GM23248 (cell line): Measurements from ENCODE around the gene PAXX. TPM values are rescaled to one million over a fixed set of nuclear protein-coding genes. Genes with fewer than 3 reads are reported as not detected.

Source experiments
- DNase-seq: peaks from one replicate; pipeline ENCODE4 v3.0.0-alpha.2; 2015
- H2AFZ ChIP-seq: fragments of 200-600 bp; sonication (generic); 2 replicates; pipeline ENCODE4 v1.6.1; 2016; ENCODE audit warnings: antibody characterized with exemption
- H3F3A ChIP-seq: fragments of 200-600 bp; sonication (generic); 2 replicates; pipeline ENCODE4 v1.6.1; 2016; ENCODE audit warnings: mild to moderate bottlenecking, antibody characterized with exemption, mixed run types; ENCODE audit not compliant: insufficient read depth
- H3K27ac ChIP-seq: fragments of 200-600 bp; sonication (generic); 2 replicates; pipeline ENCODE4 v1.5.1; 2016; ENCODE audit warnings: mild to moderate bottlenecking
- H3K27me3 ChIP-seq: fragments of 200-600 bp; sonication (generic); replicated peaks from 2 replicates; pipeline ENCODE4 v1.6.1; 2016; ENCODE audit warnings: mild to moderate bottlenecking; ENCODE audit not compliant: insufficient read depth
- H3K36me3 ChIP-seq: fragments of 200-600 bp; sonication (generic); 2 replicates; pipeline ENCODE4 v1.6.1; 2016; ENCODE audit warnings: low read depth, mild to moderate bottlenecking
- H3K4me1 ChIP-seq: fragments of 200-600 bp; sonication (generic); 2 replicates; pipeline ENCODE4 v1.6.1; 2016; ENCODE audit warnings: mild to moderate bottlenecking; ENCODE audit not compliant: insufficient read depth
- H3K4me2 ChIP-seq: fragments of 200-600 bp; sonication (generic); one replicate; pipeline ENCODE4 v1.6.1; 2016; ENCODE audit warnings: mild to moderate bottlenecking; ENCODE audit not compliant: unreplicated experiment
- H3K4me3 ChIP-seq: fragments of 200-600 bp; sonication (generic); 2 replicates; pipeline ENCODE4 v1.5.1; 2016; ENCODE audit warnings: mild to moderate bottlenecking
- H3K79me2 ChIP-seq: fragments of 200-600 bp; sonication (generic); 2 replicates; pipeline ENCODE4 v1.6.1; 2016; ENCODE audit warnings: mild to moderate bottlenecking; ENCODE audit not compliant: insufficient read depth
- H3K9ac ChIP-seq: fragments of 200-600 bp; sonication (generic); 2 replicates; pipeline ENCODE4 v1.6.1; 2016; ENCODE audit warnings: mild to moderate bottlenecking
- H3K9me2 ChIP-seq: fragments of 200-600 bp; sonication (generic); 2 replicates; pipeline ENCODE4 v1.6.1; 2016; ENCODE audit warnings: mixed run types, mild to moderate bottlenecking, moderate library complexity; ENCODE audit not compliant: insufficient read depth
- H3K9me3 ChIP-seq: fragments of 200-600 bp; sonication (generic); one replicate; pipeline ENCODE4 v1.6.1; 2017; ENCODE audit warnings: low read depth
- H4K20me1 ChIP-seq: fragments of 200-600 bp; sonication (generic); 2 replicates; pipeline ENCODE4 v1.6.0; 2016; ENCODE audit not compliant: insufficient read depth
- EZH2 ChIP-seq: fragments of 200-600 bp; sonication (generic); IDR thresholded peaks from 2 replicates; pipeline ENCODE4 v1.6.1; 2018; ENCODE audit warnings: antibody characterized with exemption, mild to moderate bottlenecking; ENCODE audit not compliant: insufficient read depth, poor library complexity, severe bottlenecking
- EZH2phosphoT487 ChIP-seq: fragments of 200-600 bp; sonication (generic); IDR thresholded peaks from 2 replicates; pipeline ENCODE4 v1.6.1; 2018; ENCODE audit warnings: antibody characterized with exemption, moderate library complexity, mild to moderate bottlenecking, low read depth; ENCODE audit not compliant: insufficient read depth
- WGBS, 2 experiments: methylation state at CpG; one replicate each; pipeline ENCODE4 v1.1.6; 2015 to 2017; ENCODE audit warnings: low lambda C conversion rate in 2 of 2, low coverage in 1 of 2; ENCODE audit errors: missing lambda C conversion rate in 2 of 2; 5-methylcytosine and 5-hydroxymethylcytosine counted together
- in situ Hi-C: fragments of 300-500 bp; cut with MboI; formaldehyde crosslinking; loops from 2 replicates; pipeline ENCODE4 v1.15.0; 2020
- polyA plus RNA-seq: library from polyadenylated mRNA; unstranded; fragments of >200 nt; fragmentation: Nextera tagmentation; extraction: Ambion mirVana; gene quantifications from 2 replicates; pipeline ENCODE4 v1.2.1, GENCODE V29; 2016
- total RNA-seq: library from RNA; depleted of rRNA; stranded (reverse); fragments of >200 nt; shearing (Covaris generic); gene quantifications from 2 replicates; pipeline ENCODE4 v1.2.3, GENCODE V29; 2014

Gene PAXX
- total and polyA plus RNA-seq, 2 experiments from 2014 or later, result 52.2 to 54.5 TPM

DNA sequence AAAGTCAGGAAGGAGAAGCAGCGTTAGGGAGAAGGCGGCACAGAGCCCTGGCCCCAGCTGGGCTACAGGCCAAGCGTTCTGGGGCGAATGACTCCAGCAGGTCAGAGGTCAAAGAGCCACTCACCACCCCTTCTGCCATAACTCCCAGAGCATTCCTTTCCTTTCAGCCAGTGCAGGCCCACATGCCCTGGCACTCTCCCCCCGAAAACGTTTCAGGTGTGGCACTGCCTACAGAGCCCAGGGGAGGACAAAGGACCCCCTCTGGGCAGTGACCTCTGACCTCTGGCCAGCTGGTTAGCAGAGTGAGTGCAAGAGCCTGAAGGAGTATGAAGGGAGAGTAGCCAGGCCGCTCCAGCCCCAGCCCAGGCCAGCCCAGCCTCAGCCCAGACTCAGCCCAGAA, 30.9 kb downstream of the PAXX start:
- H4K20me1 ChIP-seq, result no peaks in the 10 kb centered on the region
- no peaks in the 10 kb centered on the region for H3K9me3 ChIP-seq
- 85 to 86% methylated on average over 7 of the region's 7 CpGs for WGBS, 2 experiments
- no peak overlapping the region for H3K4me2 ChIP-seq
- no peaks in the 10 kb centered on the region for H3K27me3 ChIP-seq
- H2AFZ ChIP-seq, result no peak overlapping the region
- no peaks in the 10 kb centered on the region for H3K79me2 ChIP-seq
- DNase-seq, result no peak
- H3F3A ChIP-seq, result no peaks in the 10 kb centered on the region
- no peak for TF ChIP-seq EZH2phosphoT487
- TF ChIP-seq EZH2, result no peak
- H3K9me2 ChIP-seq, result no peaks in the 10 kb centered on the region
- H3K27ac ChIP-seq, result no peak overlapping the region
- no peak overlapping the region for H3K4me3 ChIP-seq
- in situ Hi-C loops, result no loop called here
- H3K4me1 ChIP-seq, result no peaks in the 10 kb centered on the region
- H3K36me3 ChIP-seq, result no peaks in the 10 kb centered on the region
- no peak overlapping the region for H3K9ac ChIP-seq

DNA sequence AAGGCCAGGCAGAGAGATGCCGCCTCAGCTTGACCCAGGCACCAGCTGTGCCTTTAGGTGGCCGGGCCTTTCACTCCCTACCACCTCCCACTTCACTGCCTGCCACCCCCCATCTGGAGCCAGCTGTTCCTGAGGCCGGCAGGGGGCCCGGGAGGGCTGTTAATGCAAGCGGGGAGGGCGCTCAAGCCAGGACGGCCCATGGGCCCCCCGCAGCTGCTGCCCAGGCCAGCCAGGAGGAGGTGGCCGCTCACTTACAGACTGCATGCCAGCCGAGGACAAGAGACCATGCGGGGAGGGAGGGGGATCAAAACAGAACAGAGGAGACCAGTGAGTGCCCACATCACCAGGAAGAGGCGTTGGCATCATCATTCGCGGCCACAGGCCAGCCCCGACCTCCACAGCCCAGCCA, 31.4 kb downstream of the PAXX start:
- H3K27me3 ChIP-seq, result no peaks in the 10 kb centered on the region
- H3K27ac ChIP-seq, result no peak overlapping the region
- in situ Hi-C loops, result no loop called here
- H4K20me1 ChIP-seq, result no peaks in the 10 kb centered on the region
- no peak overlapping the region for H3K9ac ChIP-seq
- no peaks in the 10 kb centered on the region for H3K4me1 ChIP-seq
- no peak for DNase-seq
- no peaks in the 10 kb centered on the region for H3K79me2 ChIP-seq
- no peaks in the 10 kb centered on the region for H3K36me3 ChIP-seq
- no peaks in the 10 kb centered on the region for H3K9me2 ChIP-seq
- no peak overlapping the region for H3K4me3 ChIP-seq
- no peaks in the 10 kb centered on the region for H3K9me3 ChIP-seq
- TF ChIP-seq EZH2 (no peak), EZH2phosphoT487 (no peak)
- H3F3A ChIP-seq, result no peaks in the 10 kb centered on the region
- 90% methylated on average over 7 to 15 of the region's 15 CpGs for WGBS, 2 experiments
- no peak overlapping the region for H3K4me2 ChIP-seq
- H2AFZ ChIP-seq, result no peak overlapping the region

GRCh38 chr9:137025517-137025966, 33.3 kb downstream of the PAXX start:
- Histone ChIP-seq H3K4me2 (no peak overlapping the region), H3K36me3 (no peaks in the 10 kb centered on the region), H3K9me2 (no peaks in the 10 kb centered on the region), H3K79me2 (no peaks in the 10 kb centered on the region), H2AFZ (no peak overlapping the region), H3K27ac (no peak overlapping the region), H3K4me1 (no peaks in the 10 kb centered on the region), H4K20me1 (no peaks in the 10 kb centered on the region), H3K9ac (no peak overlapping the region), H3K9me3 (no peaks in the 10 kb centered on the region), H3K27me3 (no peaks in the 10 kb centered on the region), H3F3A (no peaks in the 10 kb centered on the region), H3K4me3 (no peak overlapping the region)
- in situ Hi-C loops, result no loop called here
- whole genome bisulfite sequencing, 2 experiments, result 85% methylated on average over 18 to 19 of the region's 21 CpGs
- no peak for TF ChIP-seq EZH2phosphoT487
- no peak for TF ChIP-seq EZH2
- DNase-seq, result no peak

- Histone ChIP-seq H3K27ac (no peak overlapping the region), H3K9ac (no peak overlapping the region), H3K4me1 (no peaks in the 10 kb centered on the region), H3K79me2 (no peaks in the 10 kb centered on the region), H4K20me1 (no peaks in the 10 kb centered on the region), H3K4me2 (no peak overlapping the region), H3K9me3 (no peaks in the 10 kb centered on the region), H3K36me3 (no peaks in the 10 kb centered on the region), H2AFZ (no peak overlapping the region), H3K4me3 (no peak overlapping the region), H3K9me2 (no peaks in the 10 kb centered on the region), H3K27me3 (no peaks in the 10 kb centered on the region), H3F3A (no peaks in the 10 kb centered on the region)
- TF ChIP-seq EZH2 (no peak), EZH2phosphoT487 (no peak)
- DNase-seq, result no peak
- in situ Hi-C loops, result no loop called here
- 64 to 70% methylated on average over 2 of the region's 2 CpGs for WGBS, 2 experiments
Observed at GRCh38 chr9:137026384-137026783, 34.2 kb downstream of the PAXX start.

GRCh38 chr9:137026828-137027227, 34.6 kb downstream of the PAXX start:
- no peak for DNase-seq
- Histone ChIP-seq H3K9me2 (no peaks in the 10 kb centered on the region), H3K4me1 (no peaks in the 10 kb centered on the region), H3K27me3 (no peaks in the 10 kb centered on the region), H3K9me3 (no peaks in the 10 kb centered on the region), H3K36me3 (no peaks in the 10 kb centered on the region), H3K4me2 (no peak overlapping the region), H3K79me2 (no peaks in the 10 kb centered on the region), H4K20me1 (no peaks in the 10 kb centered on the region), H3K4me3 (peak overlapping the region; percentile 77), H3K9ac (no peak overlapping the region), H2AFZ (no peak overlapping the region), H3K27ac (no peak overlapping the region), H3F3A (no peaks in the 10 kb centered on the region)
- in situ Hi-C loops, result no loop called here
- 68 to 78% methylated on average over 4 of the region's 4 CpGs for WGBS, 2 experiments
- TF ChIP-seq EZH2phosphoT487 (no peak), EZH2 (no peak)
